Left lung (tissue), 10 donors: ENCODE measurements around the gene PSKH1. TPM values are rescaled to one million over a fixed set of nuclear protein-coding genes. Genes with fewer than 3 reads are reported as not detected.
"Not testable (repeated sequence)": the region's sequence is repeated elsewhere in the genome, so short reads cannot be mapped to it uniquely, and the experiment has no call there.

Source experiments
- ATAC-seq: fragments of 200-7000 bp; cut with Tn5 transposase; one replicate; pipeline ENCODE4 v1.9.1; 2020; ENCODE audit warnings: moderate library complexity
- DNase-seq, 4 donors: peaks; one replicate each; pipeline ENCODE4 v3.0.0-alpha.2; 2013 to 2020
- H3K27ac ChIP-seq, 2 donors: fragments of 200-600 bp; sonication (generic) in 1 of 2; one replicate each; pipeline versions ENCODE4 v1.5.0 to v1.8.0; 2020 to 2021
- H3K27me3 ChIP-seq, 2 donors: fragments of 200-600 bp; sonication (generic) in 1 of 2; one replicate each; pipeline versions ENCODE4 v1.5.0 to v1.8.0; 2020 to 2021
- H3K36me3 ChIP-seq, 2 donors: fragments of 200-600 bp; sonication (generic) in 1 of 2; one replicate each; pipeline versions ENCODE4 v1.5.0 to v1.8.0; 2020 to 2021
- H3K4me1 ChIP-seq, 2 donors: fragments of 200-600 bp; one replicate each; pipeline ENCODE4 v1.8.0; 2021
- H3K4me3 ChIP-seq, 2 donors: fragments of 200-600 bp; sonication (generic) in 1 of 2; one replicate each; pipeline versions ENCODE4 v1.5.0 to v1.8.0; 2020 to 2021; ENCODE audit warnings: mild to moderate bottlenecking in 1 of 2
- H3K9me3 ChIP-seq, 2 donors: fragments of 200-600 bp; sonication (generic) in 1 of 2; one replicate each; pipeline versions ENCODE4 v1.5.0 to v1.8.0; 2020 to 2021
- CTCF ChIP-seq, 2 donors: fragments of 200-600 bp; sonication (generic) in 1 of 2; IDR thresholded peaks; one replicate each; pipeline versions ENCODE4 v1.5.0 to v1.8.0; 2021; ENCODE audit warnings: antibody characterized with exemption in 2 of 2
- intact Hi-C, 2 donors: fragments of 100-400 bp; cut with DNase I; formaldehyde crosslinking; loops; one replicate each; pipeline versions ENCODE4 v1.11.2 to v1.14.2; 2022
- polyA plus RNA-seq, 6 donors: library from polyadenylated mRNA; unstranded; fragments of 120-200 nt; gene quantifications; one replicate each; pipeline ENCODE4 v1.2.1, GENCODE V29; 2013; ENCODE audit not compliant: insufficient read length in 6 of 6
- total RNA-seq, 2 donors: library from RNA; stranded (reverse); fragmentation: NEBNext Ultra II Directional; extraction: Animal tissue kit (Norgen Biotek cat#: 25700); gene quantifications; one replicate each; pipeline ENCODE4 v1.2.1, GENCODE V29; 2021
- donor health status: DM: no; HTN: yes; CAD: no.
- donor health status: DM: no; HTN: no; CAD: no.

Gene PSKH1
- total and polyA plus RNA-seq, 8 donors: 20.8 to 32.1 (median 29.0) TPM

- DNase-seq: peak in 3 of 4 donors; percentile 42 to 84 (median 58)
- peak; percentile 59 for ATAC-seq
- intact Hi-C loops: no loop called here
Measured at GRCh38 chr16:67936124-67936879, 43.2 kb downstream of the PSKH1 start, which contains the start of gene PSMB10. PSMB10 (minus strand) TSS chr16:67936850; CDS start chr16:67936749, 101 bp downstream.

GRCh38 chr16:67936880-67937605 is 44.0 kb downstream of the PSKH1 start:
- no peak for TF ChIP-seq CTCF (IDR thresholded peaks at IDR 0.05)
- H3K4me3 ChIP-seq: peak overlapping the region; percentile 70 to 97
- no peaks in the 10 kb centered on the region for H3K9me3 ChIP-seq
- H3K36me3 ChIP-seq: peaks cover 0 to 50% of the 10 kb centered on the region in 2 donors
- H3K27me3 ChIP-seq: no peaks in the 10 kb centered on the region
- H3K4me1 ChIP-seq: peaks cover 7 to 25% of the 10 kb centered on the region in 2 donors
- intact Hi-C loops: no loop called here
- no peak for ATAC-seq
- peak in 1 of 4 donors; percentile 82 for DNase-seq
- peak overlapping the region; percentile 91 to 97 for H3K27ac ChIP-seq

More at GRCh38 chr16:67936124-67936879, 43.2 kb downstream of the PSKH1 start, which contains the start of gene PSMB10:
- no peak for TF ChIP-seq CTCF (IDR thresholded peaks at IDR 0.05)
- Histone ChIP-seq H3K36me3 (peaks cover 0 to 57% of the 10 kb centered on the region in 2 donors), H3K9me3 (no peaks in the 10 kb centered on the region), H3K27me3 (no peaks in the 10 kb centered on the region), H3K4me3 (peak within 1 kb of the TSS; percentile 70 to 97), H3K27ac (peak within 1 kb of the TSS; percentile 91 to 97), H3K4me1 (peaks cover 7 to 25% of the 10 kb centered on the region in 2 donors)

GRCh38 chr16:67937713-67938112 is 44.7 kb downstream of the PSKH1 start:
- H3K9me3 ChIP-seq, H3K27me3 ChIP-seq, DNase-seq, ATAC-seq, intact Hi-C loops, H3K4me3 ChIP-seq: not testable (repeated sequence)
- Histone ChIP-seq H3K27ac (peak overlapping the region in 1 of 2 donors; percentile 97), H3K4me1 (peaks cover 7 to 25% of the 10 kb centered on the region in 2 donors), H3K36me3 (peaks cover 0 to 50% of the 10 kb centered on the region in 2 donors)

- no peak for DNase-seq
- no peaks in the 10 kb centered on the region for H3K27me3 ChIP-seq
- intact Hi-C loops: no loop called here
- no peak for TF ChIP-seq CTCF (IDR thresholded peaks at IDR 0.05)
- H3K27ac ChIP-seq: no peak overlapping the region
- no peak for ATAC-seq
- H3K9me3 ChIP-seq: no peaks in the 10 kb centered on the region
- H3K4me3 ChIP-seq: no peak overlapping the region
- H3K4me1 ChIP-seq: peaks cover 7 to 18% of the 10 kb centered on the region in 2 donors
- peaks cover 0 to 49% of the 10 kb centered on the region in 2 donors for H3K36me3 ChIP-seq
Measured at GRCh38 chr16:67939507-67940445, 46.7 kb downstream of the PSKH1 start.

- ATAC-seq (no peak), DNase-seq (no peak)
- H3K4me1 ChIP-seq: peaks cover 7 to 10% of the 10 kb centered on the region in 2 donors
- H3K4me3 ChIP-seq: no peak overlapping the region
- H3K36me3 ChIP-seq: peaks cover 0 to 51% of the 10 kb centered on the region in 2 donors
- no peaks in the 10 kb centered on the region for H3K9me3 ChIP-seq
- no peaks in the 10 kb centered on the region for H3K27me3 ChIP-seq
- H3K27ac ChIP-seq: no peak overlapping the region
- intact Hi-C loops: no loop called here
- TF ChIP-seq CTCF (IDR thresholded peaks at IDR 0.05): no peak
Measured at GRCh38 chr16:67940446-67941089, 47.5 kb downstream of the PSKH1 start.
